AG04450 (cell line): ENCODE data around the gene PDLIM3. TPM values are rescaled to one million over a fixed set of nuclear protein-coding genes. Genes with fewer than 3 reads are reported as not detected.

Source experiments
- CTCF ChIA-PET: fragments of 300-600, 350-600 bp; formaldehyde crosslinking; extraction: SDS; loops from one replicate; lab custom pipeline; 2022; ENCODE audit warnings: antibody characterized with exemption, inconsistent platforms; lab: Charles Lee
- POLR2A ChIA-PET: fragments of 350-600 bp; formaldehyde crosslinking; extraction: SDS; loops from one replicate; lab custom pipeline; 2021; ENCODE audit warnings: antibody characterized with exemption, inconsistent platforms; lab: Yijun Ruan, JAX
- DNase-seq: peaks from one replicate; pipeline ENCODE4 v3.0.0-alpha.2; 2011; ENCODE audit warnings: low read depth, low spot score
- H3K27ac ChIP-seq: one replicate; pipeline ENCODE4 v1.5.1; 2012; ENCODE audit warnings: low read depth, low read length, control low read depth
- H3K27me3 ChIP-seq: one replicate; pipeline ENCODE4 v1.6.0; 2012; ENCODE audit warnings: low read length; ENCODE audit not compliant: control insufficient read depth, insufficient read depth
- H3K4me3 ChIP-seq: 2 replicates; pipeline ENCODE4 v1.5.1; 2011; ENCODE audit warnings: mild to moderate bottlenecking, low read depth, low read length, control low read depth
- H3K9me3 ChIP-seq: 2 replicates; pipeline ENCODE4 v1.5.1; 2012; ENCODE audit warnings: low read length; ENCODE audit not compliant: control insufficient read depth, insufficient read depth
- polyA plus RNA-seq: library from polyadenylated mRNA; depleted of rRNA; stranded (reverse); fragments of >200 nt; gene quantifications from 2 replicates; pipeline ENCODE4 v1.2.3, GENCODE V29; 2011
- TF ChIP-seq, protein P1 (sequence below): IDR thresholded peaks from 2 replicates; pipeline ENCODE4 v1.5.1; 2011; ENCODE audit warnings: low read depth, low read length, control low read depth, inconsistent platforms

Gene PDLIM3
- polyA plus RNA-seq, 1 experiment = 15.4 TPM

- no peaks in the 10 kb centered on the region for H3K27me3 ChIP-seq
- POLR2A ChIA-PET = no interaction called here
- TF ChIP-seq, protein P1, sequence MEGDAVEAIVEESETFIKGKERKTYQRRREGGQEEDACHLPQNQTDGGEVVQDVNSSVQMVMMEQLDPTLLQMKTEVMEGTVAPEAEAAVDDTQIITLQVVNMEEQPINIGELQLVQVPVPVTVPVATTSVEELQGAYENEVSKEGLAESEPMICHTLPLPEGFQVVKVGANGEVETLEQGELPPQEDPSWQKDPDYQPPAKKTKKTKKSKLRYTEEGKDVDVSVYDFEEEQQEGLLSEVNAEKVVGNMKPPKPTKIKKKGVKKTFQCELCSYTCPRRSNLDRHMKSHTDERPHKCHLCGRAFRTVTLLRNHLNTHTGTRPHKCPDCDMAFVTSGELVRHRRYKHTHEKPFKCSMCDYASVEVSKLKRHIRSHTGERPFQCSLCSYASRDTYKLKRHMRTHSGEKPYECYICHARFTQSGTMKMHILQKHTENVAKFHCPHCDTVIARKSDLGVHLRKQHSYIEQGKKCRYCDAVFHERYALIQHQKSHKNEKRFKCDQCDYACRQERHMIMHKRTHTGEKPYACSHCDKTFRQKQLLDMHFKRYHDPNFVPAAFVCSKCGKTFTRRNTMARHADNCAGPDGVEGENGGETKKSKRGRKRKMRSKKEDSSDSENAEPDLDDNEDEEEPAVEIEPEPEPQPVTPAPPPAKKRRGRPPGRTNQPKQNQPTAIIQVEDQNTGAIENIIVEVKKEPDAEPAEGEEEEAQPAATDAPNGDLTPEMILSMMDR = no peak
These were observed 24.5 kb downstream of the PDLIM3 start for GRCh38 chr4:185510806-185511205.

DNA sequence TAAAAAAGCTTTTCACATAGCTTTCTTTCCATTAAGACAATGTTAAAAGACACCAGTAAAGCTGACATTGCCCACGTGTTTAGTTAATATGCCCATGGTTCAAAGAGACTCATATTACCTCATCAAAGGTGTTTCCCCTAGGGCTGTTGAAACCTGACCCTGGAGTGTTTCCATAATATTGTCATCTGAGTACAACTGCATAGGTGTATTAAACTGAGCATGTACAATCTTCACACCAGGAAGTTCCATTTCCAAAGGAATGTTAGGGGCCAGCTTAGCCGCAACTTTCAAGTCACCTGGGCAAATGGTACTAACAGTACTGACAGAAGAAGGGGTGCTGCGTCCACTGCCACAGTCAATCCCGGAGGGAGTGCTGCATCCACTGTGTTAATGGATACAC is 27.1 kb downstream of the PDLIM3 start:
- no peak for DNase-seq
- CTCF ChIA-PET = no interaction called here
- POLR2A ChIA-PET = no interaction called here
- H3K27ac ChIP-seq = no peak overlapping the region
- TF ChIP-seq, protein P1 = no peak
- H3K27me3 ChIP-seq = no peaks in the 10 kb centered on the region
- H3K9me3 ChIP-seq = no peaks in the 10 kb centered on the region
- H3K4me3 ChIP-seq = no peak overlapping the region

More at GRCh38 chr4:185510806-185511205, 24.5 kb downstream of the PDLIM3 start:
- no peak overlapping the region for H3K27ac ChIP-seq
- no peak for DNase-seq
- no peaks in the 10 kb centered on the region for H3K9me3 ChIP-seq
- H3K4me3 ChIP-seq = no peak overlapping the region
- CTCF ChIA-PET = interaction anchor here (0.6 to 1.0 kb wide), 2 partner anchors 31 to 87 kb away, joined by 3 read pairs; no protein-coding TSS in a partner anchor

- TF ChIP-seq, protein P1 = no peak
- Histone ChIP-seq H3K27me3 (no peaks in the 10 kb centered on the region), H3K27ac (no peak overlapping the region), H3K4me3 (no peak overlapping the region), H3K9me3 (peaks cover 4% of the 10 kb centered on the region)
- ChIA-PET CTCF (no interaction called here), POLR2A (no interaction called here)
- no peak for DNase-seq
These were observed 28.9 kb downstream of the PDLIM3 start for GRCh38 chr4:185506422-185506821.

DNA sequence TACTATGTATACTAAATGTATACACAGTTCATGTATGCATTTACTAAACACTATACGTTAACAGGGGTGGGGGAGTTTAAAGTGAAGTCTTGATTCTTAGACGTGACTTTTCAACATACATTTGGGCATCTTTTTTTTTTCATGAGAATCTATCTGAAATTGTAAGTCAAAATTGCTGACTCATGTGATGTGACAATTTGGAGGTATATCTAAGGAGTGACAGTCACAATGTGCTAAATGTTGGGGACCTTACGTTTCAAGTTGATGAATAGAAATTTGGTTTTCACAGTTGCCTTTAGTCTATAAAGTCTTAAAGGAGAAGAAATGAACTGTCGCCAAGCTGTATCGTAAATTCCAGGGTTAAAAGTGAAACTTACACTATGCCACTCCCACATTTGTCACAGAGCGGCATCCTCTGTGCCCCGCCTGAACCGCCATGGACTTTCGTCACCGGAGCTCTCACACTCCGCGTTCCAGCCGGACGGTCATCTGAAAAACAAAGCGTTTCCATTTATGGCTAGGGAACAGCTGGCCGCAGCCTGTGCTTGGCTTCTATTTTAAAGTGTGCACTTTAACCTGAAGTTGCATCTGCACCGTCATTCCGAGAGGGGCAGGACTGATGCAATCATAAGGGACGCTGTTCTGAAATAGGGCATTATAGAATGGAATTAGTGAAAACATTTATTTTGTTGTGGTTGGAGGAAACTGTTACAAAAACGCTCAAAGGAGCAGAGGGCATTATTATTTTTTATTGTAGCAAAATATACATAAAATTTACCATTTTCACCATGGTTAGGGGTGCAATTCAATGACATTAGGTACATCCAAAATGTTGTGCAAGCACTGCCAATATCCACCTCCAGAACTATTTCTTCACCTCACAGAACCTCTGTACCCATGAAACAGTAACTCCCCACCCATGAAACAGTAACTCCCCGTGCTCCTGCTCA is 30.9 kb downstream of the PDLIM3 start:
- Histone ChIP-seq H3K27me3 (no peaks in the 10 kb centered on the region), H3K9me3 (peaks cover 8% of the 10 kb centered on the region), H3K27ac (peak overlapping the region; percentile 85), H3K4me3 (peak overlapping the region; percentile 66)
- TF ChIP-seq, protein P1 = no peak
- DNase-seq = peak; percentile 51
- POLR2A ChIA-PET = interaction anchor here (0.5 kb wide), 1 partner anchor 63 kb away, joined by 4 read pairs; no protein-coding TSS in a partner anchor
- CTCF ChIA-PET = no interaction called here

DNA sequence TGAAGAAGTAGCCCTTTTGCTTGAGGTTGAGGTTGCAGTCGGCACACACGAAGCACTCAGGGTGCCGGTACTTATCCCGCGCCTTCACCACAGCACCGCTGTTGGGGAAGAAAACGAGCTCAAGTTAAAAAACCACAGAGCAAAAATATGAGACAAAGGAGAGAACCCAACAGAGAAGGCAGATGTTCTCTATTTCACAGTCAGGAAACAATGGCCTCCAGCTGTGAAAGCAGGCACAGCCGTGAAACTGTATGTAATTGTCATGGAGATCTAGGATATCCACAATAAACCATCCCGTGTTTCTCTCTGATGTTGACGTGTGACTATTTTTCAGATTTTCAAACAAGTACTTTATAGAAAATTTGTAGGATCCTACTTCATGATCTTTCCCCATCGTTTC is 32.9 kb downstream of the PDLIM3 start:
- Histone ChIP-seq H3K27me3 (no peaks in the 10 kb centered on the region), H3K27ac (no peak overlapping the region), H3K4me3 (no peak overlapping the region), H3K9me3 (peaks cover 8% of the 10 kb centered on the region)
- CTCF ChIA-PET = no interaction called here
- DNase-seq = no peak
- POLR2A ChIA-PET = no interaction called here
- TF ChIP-seq, protein P1 = no peak
